Smooth muscle cell (in vitro differentiated cells): ENCODE results near the gene CADM1. TPM values are rescaled to one million over a fixed set of nuclear protein-coding genes. Genes with fewer than 3 reads are reported as not detected.

Experiments
- DNase-seq: peaks from one replicate; lab custom pipeline; 2025; ENCODE audit not compliant: unreplicated experiment; lab: John Stamatoyannopoulos, UW
- H2AFZ ChIP-seq: fragments of 200-600 bp; sonication (generic); 2 replicates; pipeline ENCODE4 v1.6.0; 2016; ENCODE audit warnings: antibody characterized with exemption, low read depth, mild to moderate bottlenecking
- H3F3A ChIP-seq: fragments of 200-600 bp; sonication (generic); 2 replicates; pipeline ENCODE4 v1.6.0; 2017; ENCODE audit warnings: antibody characterized with exemption, low read depth
- H3K27ac ChIP-seq: fragments of 200-600 bp; sonication (generic); 2 replicates; pipeline ENCODE4 v1.5.1; 2016; ENCODE audit warnings: low read depth, mild to moderate bottlenecking
- H3K27me3 ChIP-seq: fragments of 200-600 bp; sonication (generic); 2 replicates; pipeline ENCODE4 v1.6.1; 2016; ENCODE audit warnings: low read depth, mild to moderate bottlenecking
- H3K36me3 ChIP-seq: fragments of 200-600 bp; sonication (generic); 2 replicates; pipeline ENCODE4 v1.5.1; 2016; ENCODE audit warnings: low read depth
- H3K4me1 ChIP-seq: fragments of 200-600 bp; sonication (generic); 2 replicates; pipeline ENCODE4 v1.5.1; 2016; ENCODE audit warnings: low read depth
- H3K4me2 ChIP-seq: fragments of 200-600 bp; sonication (generic); 2 replicates; pipeline ENCODE4 v1.6.0; 2016; ENCODE audit warnings: mild to moderate bottlenecking
- H3K4me3 ChIP-seq: fragments of 200-600 bp; sonication (generic); 2 replicates; pipeline ENCODE4 v1.5.1; 2016; ENCODE audit warnings: mild to moderate bottlenecking
- H3K79me2 ChIP-seq: fragments of 200-600 bp; sonication (generic); 2 replicates; pipeline ENCODE4 v1.6.0; 2016; ENCODE audit warnings: low read depth, mild to moderate bottlenecking
- H3K9ac ChIP-seq: fragments of 200-600 bp; sonication (generic); 2 replicates; pipeline ENCODE4 v1.6.0; 2016; ENCODE audit warnings: low read depth
- H3K9me3 ChIP-seq: fragments of 200-600 bp; sonication (generic); replicated peaks from 2 replicates; pipeline ENCODE4 v1.5.1; 2016; ENCODE audit warnings: low read depth
- H4K20me1 ChIP-seq: fragments of 200-600 bp; sonication (generic); 2 replicates; pipeline ENCODE4 v1.6.0; 2016; ENCODE audit warnings: low read depth
- CTCF ChIP-seq: fragments of 200-600 bp; sonication (generic); IDR thresholded peaks from 2 replicates; pipeline ENCODE4 v1.5.1; 2017; ENCODE audit warnings: borderline replicate concordance, mild to moderate bottlenecking, antibody characterized with exemption; ENCODE audit not compliant: insufficient read depth, poor library complexity, severe bottlenecking
- WGBS: methylation state at CpG from one replicate; pipeline ENCODE4 v1.1.7; 2016; ENCODE audit warnings: low lambda C conversion rate; 5-methylcytosine and 5-hydroxymethylcytosine counted together
- polyA plus RNA-seq: library from polyadenylated mRNA; unstranded; fragments of >200 nt; fragmentation: Nextera tagmentation; extraction: Ambion mirVana; gene quantifications from 2 replicates; pipeline ENCODE4 v1.2.1, GENCODE V29; 2016
- total RNA-seq: library from RNA; depleted of rRNA; stranded (reverse); fragments of >200 nt; gene quantifications from 2 replicates; pipeline ENCODE4 v1.2.3, GENCODE V29; 2014

Gene CADM1
- total and polyA plus RNA-seq, 2 experiments from 2014 or later, result 158 to 167 TPM

GRCh38 chr11:115313224-115313838 is 190.9 kb downstream of the CADM1 start:
- Histone ChIP-seq H3K9me3 (no peaks in the 10 kb centered on the region), H3K4me2 (no peak overlapping the region), H3K27me3 (no peaks in the 10 kb centered on the region), H3K9ac (no peak overlapping the region), H4K20me1 (peaks cover 11% of the 10 kb centered on the region), H3K27ac (no peak overlapping the region), H3F3A (no peaks in the 10 kb centered on the region), H3K36me3 (no peaks in the 10 kb centered on the region), H3K4me3 (no peak overlapping the region), H3K79me2 (peaks cover 3% of the 10 kb centered on the region), H3K4me1 (no peaks in the 10 kb centered on the region), H2AFZ (no peak overlapping the region)
- no peak for TF ChIP-seq CTCF
- DNase-seq, result no peak
- WGBS, result 96% methylated on average over 2 of the region's 2 CpGs

GRCh38 chr11:115311949-115312348 is 192.3 kb downstream of the CADM1 start:
- H3K4me2 ChIP-seq, result no peak overlapping the region
- DNase-seq, result no peak
- no peaks in the 10 kb centered on the region for H3F3A ChIP-seq
- H3K27ac ChIP-seq, result no peak overlapping the region
- H4K20me1 ChIP-seq, result peaks cover 11% of the 10 kb centered on the region
- H3K36me3 ChIP-seq, result no peaks in the 10 kb centered on the region
- H3K4me3 ChIP-seq, result no peak overlapping the region
- no peak for TF ChIP-seq CTCF
- peaks cover 3% of the 10 kb centered on the region for H3K79me2 ChIP-seq
- H3K27me3 ChIP-seq, result no peaks in the 10 kb centered on the region
- no peak overlapping the region for H3K9ac ChIP-seq
- WGBS, result 89% methylated on average over 3 of the region's 3 CpGs
- no peaks in the 10 kb centered on the region for H3K9me3 ChIP-seq
- H2AFZ ChIP-seq, result no peak overlapping the region
- no peaks in the 10 kb centered on the region for H3K4me1 ChIP-seq

GRCh38 chr11:115306689-115307088 is 197.5 kb downstream of the CADM1 start:
- H3K27me3 ChIP-seq, result no peaks in the 10 kb centered on the region
- peaks cover 3% of the 10 kb centered on the region for H3K79me2 ChIP-seq
- no peak for TF ChIP-seq CTCF
- H3K9ac ChIP-seq, result no peak overlapping the region
- H3K4me3 ChIP-seq, result no peak overlapping the region
- H2AFZ ChIP-seq, result no peak overlapping the region
- 97% methylated on average over 1 of the region's 1 CpG for WGBS
- peaks cover 5% of the 10 kb centered on the region for H3F3A ChIP-seq
- H3K27ac ChIP-seq, result no peak overlapping the region
- H4K20me1 ChIP-seq, result peaks cover 12% of the 10 kb centered on the region
- no peak overlapping the region for H3K4me2 ChIP-seq
- H3K9me3 ChIP-seq, result no peaks in the 10 kb centered on the region
- H3K4me1 ChIP-seq, result peaks cover 12% of the 10 kb centered on the region
- no peaks in the 10 kb centered on the region for H3K36me3 ChIP-seq
- no peak for DNase-seq
